ENCODE results near the gene PHPT1.

DNA sequence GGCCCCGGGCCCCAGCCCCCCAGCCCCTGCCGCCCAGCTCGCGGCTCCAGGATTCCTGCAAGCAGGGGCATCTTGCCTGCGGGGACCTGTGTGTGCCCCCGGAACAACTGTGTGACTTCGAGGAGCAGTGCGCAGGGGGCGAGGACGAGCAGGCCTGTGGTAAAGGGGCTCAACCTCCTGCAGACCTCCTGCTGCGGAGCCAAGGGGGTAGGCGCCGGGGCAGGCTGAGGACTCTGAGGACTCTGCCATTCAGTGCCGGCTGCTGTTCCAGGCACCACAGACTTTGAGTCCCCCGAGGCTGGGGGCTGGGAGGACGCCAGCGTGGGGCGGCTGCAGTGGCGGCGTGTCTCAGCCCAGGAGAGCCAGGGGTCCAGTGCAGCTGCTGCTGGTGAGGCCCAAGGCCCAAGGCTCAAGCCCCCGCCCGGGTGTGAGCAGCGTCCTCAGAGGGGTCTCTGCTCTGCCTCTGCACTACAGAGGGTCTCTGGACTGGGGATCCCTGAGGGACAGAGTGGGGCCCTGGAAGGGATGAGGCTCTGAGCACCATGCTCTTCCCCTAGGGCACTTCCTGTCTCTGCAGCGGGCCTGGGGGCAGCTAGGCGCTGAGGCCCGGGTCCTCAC is 6.4 kb downstream of the PHPT1 start:
- TF ChIP-seq, protein P1, sequence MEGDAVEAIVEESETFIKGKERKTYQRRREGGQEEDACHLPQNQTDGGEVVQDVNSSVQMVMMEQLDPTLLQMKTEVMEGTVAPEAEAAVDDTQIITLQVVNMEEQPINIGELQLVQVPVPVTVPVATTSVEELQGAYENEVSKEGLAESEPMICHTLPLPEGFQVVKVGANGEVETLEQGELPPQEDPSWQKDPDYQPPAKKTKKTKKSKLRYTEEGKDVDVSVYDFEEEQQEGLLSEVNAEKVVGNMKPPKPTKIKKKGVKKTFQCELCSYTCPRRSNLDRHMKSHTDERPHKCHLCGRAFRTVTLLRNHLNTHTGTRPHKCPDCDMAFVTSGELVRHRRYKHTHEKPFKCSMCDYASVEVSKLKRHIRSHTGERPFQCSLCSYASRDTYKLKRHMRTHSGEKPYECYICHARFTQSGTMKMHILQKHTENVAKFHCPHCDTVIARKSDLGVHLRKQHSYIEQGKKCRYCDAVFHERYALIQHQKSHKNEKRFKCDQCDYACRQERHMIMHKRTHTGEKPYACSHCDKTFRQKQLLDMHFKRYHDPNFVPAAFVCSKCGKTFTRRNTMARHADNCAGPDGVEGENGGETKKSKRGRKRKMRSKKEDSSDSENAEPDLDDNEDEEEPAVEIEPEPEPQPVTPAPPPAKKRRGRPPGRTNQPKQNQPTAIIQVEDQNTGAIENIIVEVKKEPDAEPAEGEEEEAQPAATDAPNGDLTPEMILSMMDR (IDR thresholded peaks at IDR 0.05; ENCODE audit: low read length) = no peak
- TF ChIP-seq EZH2 (IDR thresholded peaks at IDR 0.05; ENCODE audit: borderline replicate concordance, low read length) = no peak
